K562 (cell line): Measurements from ENCODE around the gene MRPL58. TPM values are rescaled to one million over a fixed set of nuclear protein-coding genes. Genes with fewer than 3 reads are reported as not detected.

Experiments
- ATAC-seq: fragments of 200-7000 bp; cut with Tn5 transposase; 3 replicates; pipeline ENCODE4 v1.9.1; 2020; ENCODE audit warnings: moderate library complexity
- BruUV-seq: library from RNA; stranded (reverse); fragments of 400-500 nt; replicated peaks from 2 replicates; lab custom pipeline; 2021; lab: Mats Ljungman, UMichigan
- CTCF ChIA-PET: fragments of 300-600 bp; formaldehyde crosslinking; extraction: SDS; loops from one replicate; lab custom pipeline; 2021; ENCODE audit warnings: low intra/inter-chr PET ratio; lab: Yijun Ruan, JAX
- POLR2A ChIA-PET: fragments of 300-600, 350-650 bp; sonication (Branson Sonifier 250); formaldehyde crosslinking; extraction: SDS; loops from one replicate; lab custom pipeline; 2021; ENCODE audit warnings: antibody characterized with exemption, inconsistent platforms; lab: Yijun Ruan, JAX
- DNase-seq, 4 experiments: peaks; one replicate each; pipeline versions ENCODE4 v3.0.0 to v3.0.0-alpha.2; 2011 to 2018; ENCODE audit warnings: low spot score in 3 of 4, mixed read lengths in 3 of 4; ENCODE audit errors: extremely low read depth in 1 of 4
- FAIRE-seq: peaks from 2 replicates; lab custom pipeline; 2011; peaks lifted over from hg19 to GRCh38; lab: Jason Lieb, UNC
- H2AFZ ChIP-seq: 2 replicates; pipeline ENCODE4 v1.6.0; 2011; ENCODE audit warnings: low read depth, low read length, control low read depth, inconsistent platforms
- H3K27ac ChIP-seq: fragments of 200-600 bp; 3 replicates; pipeline ENCODE4 v1.8.0; 2011; ENCODE audit warnings: low read depth, mild to moderate bottlenecking, control low read depth, inconsistent platforms, low read length, moderate library complexity, mixed read lengths; ENCODE audit errors: extremely low read depth
- H3K27me3 ChIP-seq, 2 experiments: fragments of 300-600 bp in 1 of 2; 2 replicates in 1 of 2; 3 replicates in 1 of 2; pipeline versions ENCODE4 v1.6.0 to v1.8.0; 2011; ENCODE audit warnings: inconsistent platforms in 2 of 2, low read length in 2 of 2, mild to moderate bottlenecking in 1 of 2, mixed read lengths in 1 of 2, moderate library complexity in 1 of 2; ENCODE audit not compliant: control insufficient read depth in 2 of 2, insufficient read depth in 2 of 2
- H3K36me3 ChIP-seq: fragments of 300-600 bp; 3 replicates; pipeline ENCODE4 v1.8.0; 2011; ENCODE audit warnings: mild to moderate bottlenecking, low read length, inconsistent platforms; ENCODE audit not compliant: control insufficient read depth, insufficient read depth
- H3K4me1 ChIP-seq, 2 experiments: fragments of 200-600 bp in 1 of 2; replicated peaks in 1 of 2; 2 replicates in 1 of 2; 3 replicates in 1 of 2; pipeline versions ENCODE4 v1.5.1 to v1.8.0; 2011; ENCODE audit warnings: inconsistent platforms in 2 of 2, low read length in 2 of 2, mild to moderate bottlenecking in 1 of 2, mixed read lengths in 1 of 2, moderate library complexity in 1 of 2; ENCODE audit not compliant: control insufficient read depth in 2 of 2, insufficient read depth in 2 of 2
- H3K4me2 ChIP-seq: 2 replicates; pipeline ENCODE4 v1.6.1; 2011; ENCODE audit warnings: low read length, control low read depth, inconsistent platforms, mixed read lengths; ENCODE audit not compliant: insufficient read depth
- H3K4me3 ChIP-seq: fragments of 200-600 bp; sonication (generic), shearing (Covaris generic); 2 replicates; pipeline ENCODE4 v1.5.1; 2016; ENCODE audit warnings: control low read depth, inconsistent platforms
- H3K79me2 ChIP-seq: fragments of 200-600 bp; 3 replicates; pipeline ENCODE4 v1.8.0; 2011; ENCODE audit warnings: low read length, inconsistent platforms; ENCODE audit not compliant: control insufficient read depth, insufficient read depth
- H3K9ac ChIP-seq, 2 experiments: 2 replicates each; pipeline versions ENCODE4 v1.6.0 to v1.6.1; 2011; ENCODE audit warnings: low read depth in 2 of 2, low read length in 2 of 2, control low read depth in 1 of 2, inconsistent platforms in 1 of 2, mild to moderate bottlenecking in 1 of 2, mixed read lengths in 1 of 2; ENCODE audit not compliant: insufficient read depth in 1 of 2
- H3K9me1 ChIP-seq: one replicate; pipeline ENCODE4 v1.6.0; 2011; ENCODE audit warnings: inconsistent platforms, mild to moderate bottlenecking, low read length, moderate library complexity; ENCODE audit not compliant: control insufficient read depth, insufficient read depth
- H3K9me3 ChIP-seq: replicated peaks from 2 replicates; pipeline ENCODE4 v1.5.1; 2011; ENCODE audit warnings: low read depth, low read length, inconsistent platforms; ENCODE audit not compliant: control insufficient read depth, insufficient read depth
- H4K20me1 ChIP-seq: replicated peaks from 2 replicates; pipeline ENCODE4 v1.6.1; 2011; ENCODE audit warnings: low read length, inconsistent platforms, mixed read lengths; ENCODE audit not compliant: control insufficient read depth, insufficient read depth
- CREBBP ChIP-seq: IDR thresholded peaks from one replicate; pipeline ENCODE4 v1.6.1; 2012; ENCODE audit warnings: low read depth, mild to moderate bottlenecking, control low read depth, inconsistent platforms, low read length
- EWSR1 ChIP-seq: fragments of 450-650 bp; IDR thresholded peaks from 2 replicates; pipeline ENCODE4 v1.6.1; 2018; ENCODE audit warnings: borderline replicate concordance, mild to moderate bottlenecking, low read depth, moderate library complexity; ENCODE audit not compliant: partially characterized antibody
- GTF2A2 ChIP-seq: IDR thresholded peaks from 2 replicates; pipeline ENCODE4 v1.6.1; 2016; ENCODE audit warnings: mild to moderate bottlenecking, missing genetic modification characterization, missing compliant biosample characterization
- IRF9 ChIP-seq: fragments of 450-650 bp; IDR thresholded peaks from 2 replicates; pipeline ENCODE4 v1.6.1; 2016; ENCODE audit warnings: missing biosample characterization, missing genetic modification characterization
- NCOA2 ChIP-seq, 2 experiments: fragments of 450-650 bp; IDR thresholded peaks; 2 replicates each; pipeline ENCODE4 v1.6.1; 2018; ENCODE audit warnings: mild to moderate bottlenecking in 2 of 2, moderate library complexity in 1 of 2; ENCODE audit not compliant: partially characterized antibody in 2 of 2
- NUFIP1 ChIP-seq: fragments of 450-650 bp; IDR thresholded peaks from 2 replicates; pipeline ENCODE4 v1.6.1; 2018; ENCODE audit not compliant: partially characterized antibody
- ZNF217 ChIP-seq: sonication (generic); formaldehyde crosslinking; IDR thresholded peaks from 2 replicates; pipeline ENCODE4 v1.8.0; 2022; ENCODE audit warnings: mild to moderate bottlenecking, missing genetic modification reagents
- ZNF224 ChIP-seq: sonication (generic); formaldehyde crosslinking; IDR thresholded peaks from 2 replicates; pipeline ENCODE4 v1.8.0; 2022; ENCODE audit warnings: mild to moderate bottlenecking, missing genetic modification reagents
- ZNF76 ChIP-seq: fragments of 250-450 bp; sonication (Bioruptor Pico); IDR thresholded peaks from 2 replicates; pipeline ENCODE4 v1.4.0; 2020; ENCODE audit warnings: mild to moderate bottlenecking, moderate library complexity, borderline replicate concordance
- WGBS: fragments of 100-300 bp; shearing (Covaris generic); methylation state at CpG from one replicate; pipeline ENCODE4 v1.1.6; 2016; ENCODE audit warnings: low coverage, mixed read lengths; ENCODE audit not compliant: insufficient coverage; ENCODE audit errors: missing lambda C conversion rate; 5-methylcytosine and 5-hydroxymethylcytosine counted together
- in situ Hi-C: fragments of 300-500 bp; cut with MboI; formaldehyde crosslinking; loops from 4 replicates; pipeline ENCODE4 v1.15.0; 2018; ENCODE audit warnings: inconsistent platforms, mixed read lengths
- intact Hi-C: fragments of 100-400 bp; cut with micrococcal nuclease; formaldehyde crosslinking; loops from 2 replicates; pipeline ENCODE4 v1.14.2; 2022
- polyA plus RNA-seq, 8 experiments: library from polyadenylated mRNA; depleted of rRNA in 4 of 8; stranded (reverse) in 5 of 8; unstranded in 3 of 8; fragments of >200 nt; fragmentation: Nextera tagmentation in 2 of 8; fragmentation: Illumina TruSeq in 1 of 8; extraction: Ambion mirVana in 2 of 8; extraction: Trizol in 1 of 8; gene quantifications; 2 replicates each; pipeline versions ENCODE4 v1.2.1 to v1.2.3, GENCODE V29; 2011 to 2014; ENCODE audit warnings: inconsistent platforms in 1 of 8, missing spikeins in 1 of 8
- total RNA-seq, 7 experiments: library from RNA; depleted of rRNA in 6 of 7; stranded (reverse); fragments of >200 nt in 6 of 7; fragmentation: Illumina TruSeq in 2 of 7; extraction: Trizol in 2 of 7; gene quantifications; 2 replicates each; pipeline versions ENCODE4 v1.2.1 to v1.2.3, GENCODE V29; 2011 to 2021; ENCODE audit warnings: low replicate concordance in 1 of 7
- TF ChIP-seq, protein P1 (sequence below): fragments of 450-650 bp; IDR thresholded peaks from 2 replicates; pipeline ENCODE4 v1.6.1; 2016; ENCODE audit warnings: mild to moderate bottlenecking, moderate library complexity

MRPL58 gene
- total and polyA plus RNA-seq, 9 of the 15 experiments (the other 6 are each of a cell fraction or from before 2014, with no cell fraction given) = 30.8 to 107 (median 72.4) TPM

DNA sequence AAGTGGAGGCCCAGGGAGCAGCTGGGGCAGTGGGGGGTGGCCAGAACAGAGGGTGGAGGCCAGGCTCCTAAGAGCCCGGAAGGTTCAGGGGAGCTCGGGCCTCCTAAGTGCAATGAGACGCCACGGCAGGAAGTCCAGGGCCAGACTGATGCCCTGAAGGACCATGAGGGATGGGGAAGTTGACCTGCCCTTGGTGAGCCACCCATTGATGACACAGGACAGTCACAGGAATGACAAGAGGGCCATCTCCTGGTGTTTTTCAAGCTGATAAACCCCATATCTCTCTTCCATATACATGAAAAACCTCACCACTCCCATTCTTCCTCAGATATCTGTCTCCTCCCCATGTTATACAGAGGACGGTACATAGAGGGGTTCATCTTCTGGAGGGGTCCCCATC, 5.8 kb upstream of the MRPL58 start:
- BruUV-seq = no TSS peak
- Histone ChIP-seq H3K4me2 (no peak overlapping the region), H3K9ac (0 out of 4 replicates have a peak overlapping the region, but pooled peaks of 1 of the 2 experiments have one; percentile 37), H2AFZ (no peak overlapping the region; the same call in 1 of the 2 replicates), H3K27me3 (no peaks in the 10 kb centered on the region), H3K9me1 (peaks cover 3% of the 10 kb centered on the region), H3K9me3 (no peaks in the 10 kb centered on the region), H4K20me1 (no peaks in the 10 kb centered on the region), H3K79me2 (no peaks in the 10 kb centered on the region), H3K27ac (no peak overlapping the region), H3K4me3 (no peak overlapping the region), H3K4me1 (peaks cover 11 to 25% of the 10 kb centered on the region in 2 experiments; a peak in 4 of 5 replicates), H3K36me3 (peaks cover 13% of the 10 kb centered on the region; the same call in 1 of the 3 replicates)
- ChIA-PET CTCF (interaction anchor here (0.7 to 2.5 kb wide), 2 partner anchors 19 to 45 kb away, joined by 3 to 40 read pairs; partner anchors contain the start of gene CDR2L), POLR2A (interaction anchor here (1.1 to 3.4 kb wide), 6 partner anchors 12 to 121 kb away, joined by 3 to 16 read pairs (median 6); no protein-coding TSS in a partner anchor)
- in situ Hi-C loops = no loop called here
- intact Hi-C loops = loop anchor here (1.0 to 10.0 kb wide), 2 partner anchors 45 to 82 kb away; partner anchors contain the start of genes OTOP2 and USH1G
- DNase-seq (peak; percentile 45 to 69 (median 62)), FAIRE-seq (peak; percentile 93), ATAC-seq (peak; percentile 83)
- 12% methylated on average over 5 of the region's 5 CpGs for WGBS
- TF ChIP-seq, protein P1, sequence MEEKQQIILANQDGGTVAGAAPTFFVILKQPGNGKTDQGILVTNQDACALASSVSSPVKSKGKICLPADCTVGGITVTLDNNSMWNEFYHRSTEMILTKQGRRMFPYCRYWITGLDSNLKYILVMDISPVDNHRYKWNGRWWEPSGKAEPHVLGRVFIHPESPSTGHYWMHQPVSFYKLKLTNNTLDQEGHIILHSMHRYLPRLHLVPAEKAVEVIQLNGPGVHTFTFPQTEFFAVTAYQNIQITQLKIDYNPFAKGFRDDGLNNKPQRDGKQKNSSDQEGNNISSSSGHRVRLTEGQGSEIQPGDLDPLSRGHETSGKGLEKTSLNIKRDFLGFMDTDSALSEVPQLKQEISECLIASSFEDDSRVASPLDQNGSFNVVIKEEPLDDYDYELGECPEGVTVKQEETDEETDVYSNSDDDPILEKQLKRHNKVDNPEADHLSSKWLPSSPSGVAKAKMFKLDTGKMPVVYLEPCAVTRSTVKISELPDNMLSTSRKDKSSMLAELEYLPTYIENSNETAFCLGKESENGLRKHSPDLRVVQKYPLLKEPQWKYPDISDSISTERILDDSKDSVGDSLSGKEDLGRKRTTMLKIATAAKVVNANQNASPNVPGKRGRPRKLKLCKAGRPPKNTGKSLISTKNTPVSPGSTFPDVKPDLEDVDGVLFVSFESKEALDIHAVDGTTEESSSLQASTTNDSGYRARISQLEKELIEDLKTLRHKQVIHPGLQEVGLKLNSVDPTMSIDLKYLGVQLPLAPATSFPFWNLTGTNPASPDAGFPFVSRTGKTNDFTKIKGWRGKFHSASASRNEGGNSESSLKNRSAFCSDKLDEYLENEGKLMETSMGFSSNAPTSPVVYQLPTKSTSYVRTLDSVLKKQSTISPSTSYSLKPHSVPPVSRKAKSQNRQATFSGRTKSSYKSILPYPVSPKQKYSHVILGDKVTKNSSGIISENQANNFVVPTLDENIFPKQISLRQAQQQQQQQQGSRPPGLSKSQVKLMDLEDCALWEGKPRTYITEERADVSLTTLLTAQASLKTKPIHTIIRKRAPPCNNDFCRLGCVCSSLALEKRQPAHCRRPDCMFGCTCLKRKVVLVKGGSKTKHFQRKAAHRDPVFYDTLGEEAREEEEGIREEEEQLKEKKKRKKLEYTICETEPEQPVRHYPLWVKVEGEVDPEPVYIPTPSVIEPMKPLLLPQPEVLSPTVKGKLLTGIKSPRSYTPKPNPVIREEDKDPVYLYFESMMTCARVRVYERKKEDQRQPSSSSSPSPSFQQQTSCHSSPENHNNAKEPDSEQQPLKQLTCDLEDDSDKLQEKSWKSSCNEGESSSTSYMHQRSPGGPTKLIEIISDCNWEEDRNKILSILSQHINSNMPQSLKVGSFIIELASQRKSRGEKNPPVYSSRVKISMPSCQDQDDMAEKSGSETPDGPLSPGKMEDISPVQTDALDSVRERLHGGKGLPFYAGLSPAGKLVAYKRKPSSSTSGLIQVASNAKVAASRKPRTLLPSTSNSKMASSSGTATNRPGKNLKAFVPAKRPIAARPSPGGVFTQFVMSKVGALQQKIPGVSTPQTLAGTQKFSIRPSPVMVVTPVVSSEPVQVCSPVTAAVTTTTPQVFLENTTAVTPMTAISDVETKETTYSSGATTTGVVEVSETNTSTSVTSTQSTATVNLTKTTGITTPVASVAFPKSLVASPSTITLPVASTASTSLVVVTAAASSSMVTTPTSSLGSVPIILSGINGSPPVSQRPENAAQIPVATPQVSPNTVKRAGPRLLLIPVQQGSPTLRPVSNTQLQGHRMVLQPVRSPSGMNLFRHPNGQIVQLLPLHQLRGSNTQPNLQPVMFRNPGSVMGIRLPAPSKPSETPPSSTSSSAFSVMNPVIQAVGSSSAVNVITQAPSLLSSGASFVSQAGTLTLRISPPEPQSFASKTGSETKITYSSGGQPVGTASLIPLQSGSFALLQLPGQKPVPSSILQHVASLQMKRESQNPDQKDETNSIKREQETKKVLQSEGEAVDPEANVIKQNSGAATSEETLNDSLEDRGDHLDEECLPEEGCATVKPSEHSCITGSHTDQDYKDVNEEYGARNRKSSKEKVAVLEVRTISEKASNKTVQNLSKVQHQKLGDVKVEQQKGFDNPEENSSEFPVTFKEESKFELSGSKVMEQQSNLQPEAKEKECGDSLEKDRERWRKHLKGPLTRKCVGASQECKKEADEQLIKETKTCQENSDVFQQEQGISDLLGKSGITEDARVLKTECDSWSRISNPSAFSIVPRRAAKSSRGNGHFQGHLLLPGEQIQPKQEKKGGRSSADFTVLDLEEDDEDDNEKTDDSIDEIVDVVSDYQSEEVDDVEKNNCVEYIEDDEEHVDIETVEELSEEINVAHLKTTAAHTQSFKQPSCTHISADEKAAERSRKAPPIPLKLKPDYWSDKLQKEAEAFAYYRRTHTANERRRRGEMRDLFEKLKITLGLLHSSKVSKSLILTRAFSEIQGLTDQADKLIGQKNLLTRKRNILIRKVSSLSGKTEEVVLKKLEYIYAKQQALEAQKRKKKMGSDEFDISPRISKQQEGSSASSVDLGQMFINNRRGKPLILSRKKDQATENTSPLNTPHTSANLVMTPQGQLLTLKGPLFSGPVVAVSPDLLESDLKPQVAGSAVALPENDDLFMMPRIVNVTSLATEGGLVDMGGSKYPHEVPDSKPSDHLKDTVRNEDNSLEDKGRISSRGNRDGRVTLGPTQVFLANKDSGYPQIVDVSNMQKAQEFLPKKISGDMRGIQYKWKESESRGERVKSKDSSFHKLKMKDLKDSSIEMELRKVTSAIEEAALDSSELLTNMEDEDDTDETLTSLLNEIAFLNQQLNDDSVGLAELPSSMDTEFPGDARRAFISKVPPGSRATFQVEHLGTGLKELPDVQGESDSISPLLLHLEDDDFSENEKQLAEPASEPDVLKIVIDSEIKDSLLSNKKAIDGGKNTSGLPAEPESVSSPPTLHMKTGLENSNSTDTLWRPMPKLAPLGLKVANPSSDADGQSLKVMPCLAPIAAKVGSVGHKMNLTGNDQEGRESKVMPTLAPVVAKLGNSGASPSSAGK = no peak
- TF ChIP-seq CREBBP (no peak), ZNF76 (CRISPR knock-in tag) (no peak), NCOA2 (IDR thresholded peaks at IDR 0.05; ENCODE audit: partially characterized antibody in 2 of 2) (no peak), NUFIP1 (no peak), ZNF224 (CRISPR knock-in tag) (no peak), ZNF217 (CRISPR knock-in tag) (no peak), IRF9 (tag) (no peak), EWSR1 (no peak), GTF2A2 (no peak)
